GM18499 (cell line): ENCODE measurements around the gene JAZF1.
"Not testable (repeated sequence)": the region's sequence is repeated elsewhere in the genome, so short reads cannot be mapped to it uniquely, and the experiment has no call there.

ENCODE experiments used
- ATAC-seq: cut with Tn5 transposase; IDR thresholded peaks from one replicate; pipeline ENCODE4 v1.9.1; 2021; ENCODE audit warnings: moderate number of reproducible peaks; ENCODE audit not compliant: insufficient read depth, unreplicated experiment

The JAZF1 gene

DNA sequence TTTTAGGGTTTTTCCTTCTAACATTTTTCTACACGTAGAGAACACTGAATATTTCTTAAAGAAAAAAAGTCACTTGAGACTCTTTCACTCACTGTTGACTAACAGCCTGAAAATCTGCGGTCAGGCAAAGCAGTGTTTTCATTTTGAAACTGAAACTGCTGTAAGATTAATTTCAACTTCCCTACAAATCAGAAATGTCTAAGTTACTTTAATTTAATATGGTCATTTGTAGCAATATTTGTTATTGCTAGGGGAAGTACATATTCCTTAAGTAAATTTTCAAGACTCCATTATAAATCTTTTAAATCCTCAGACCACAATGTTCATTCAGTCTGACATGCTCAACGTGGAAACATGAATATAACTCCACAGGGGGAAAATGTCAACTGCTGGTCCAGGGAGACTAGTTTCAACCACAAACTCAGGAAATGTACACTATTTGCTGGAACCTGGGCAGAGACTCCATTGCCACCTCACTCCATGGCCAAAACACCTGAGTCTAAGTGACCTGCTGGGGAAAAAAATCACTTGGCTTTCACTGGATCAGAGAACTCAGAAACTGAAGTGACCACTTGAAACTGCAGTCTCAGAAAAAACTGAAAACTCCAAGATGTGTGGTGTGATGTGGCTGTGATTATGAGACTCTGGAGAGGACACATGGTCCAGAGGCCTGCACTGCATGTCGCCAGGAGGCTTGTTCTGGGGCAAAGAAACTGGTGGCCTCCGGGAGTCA, 279.4 kb downstream of the JAZF1 start:
- peak; percentile 66 for ATAC-seq

DNA sequence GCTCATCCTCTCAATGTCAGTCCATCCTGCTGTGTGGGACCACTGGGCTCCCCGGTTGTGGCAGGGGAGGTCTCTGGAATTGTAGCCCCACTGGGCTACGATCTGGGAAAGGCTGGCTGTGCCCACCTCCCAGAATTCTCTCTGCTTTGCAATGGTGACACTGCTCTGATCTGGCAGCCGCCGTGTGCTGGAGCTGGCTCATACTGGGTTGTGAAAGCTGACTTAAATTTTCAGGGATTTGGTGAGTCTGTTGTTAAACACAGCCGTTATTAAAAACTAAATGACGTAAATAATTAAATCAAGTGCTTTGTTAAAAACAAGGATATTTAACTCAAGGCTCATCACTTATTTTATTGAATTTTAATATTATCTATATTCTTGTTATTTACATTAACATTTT, 280.6 kb downstream of the JAZF1 start:
- ATAC-seq: no peak

DNA sequence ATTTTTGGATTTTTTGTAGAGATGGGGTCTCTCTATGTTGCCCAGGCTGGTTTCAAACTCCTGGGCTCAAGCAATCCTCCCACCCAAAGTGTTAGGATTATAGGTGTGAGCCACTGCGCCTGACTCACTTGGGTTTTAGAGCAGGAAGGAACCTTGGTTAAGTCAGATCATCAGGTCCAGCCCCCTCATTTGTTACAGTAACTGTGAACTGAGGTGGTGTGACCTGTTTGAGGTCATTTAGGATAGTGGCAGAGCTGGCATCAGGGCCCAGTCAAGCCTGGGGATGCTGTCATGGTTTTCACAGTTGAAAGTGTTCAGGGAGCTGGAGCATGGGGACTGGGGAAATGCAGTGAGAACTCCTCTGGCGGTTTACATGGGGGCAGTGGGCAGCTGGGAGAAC, 281.0 kb downstream of the JAZF1 start:
- no peak for ATAC-seq

DNA sequence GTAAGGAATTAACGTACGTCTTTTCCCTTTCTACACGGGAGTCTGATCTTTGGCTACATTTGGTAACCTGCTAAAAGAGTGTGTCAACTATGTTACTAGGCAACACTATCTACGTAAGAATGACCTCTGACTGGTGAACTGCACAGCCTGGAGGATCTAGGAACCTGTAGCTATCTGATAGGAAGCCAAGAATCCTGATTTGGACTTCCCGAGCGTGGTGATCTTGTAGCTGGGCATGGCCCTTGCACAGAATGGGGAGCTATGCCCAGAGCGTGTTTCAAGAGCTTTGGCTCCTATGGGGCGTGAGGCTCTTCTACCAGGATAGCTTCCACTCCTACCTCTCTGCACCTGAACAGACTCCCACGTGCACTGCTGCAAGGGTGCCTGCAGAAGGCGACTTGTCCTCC, 283.2 kb downstream of the JAZF1 start:
- ATAC-seq: no peak

DNA sequence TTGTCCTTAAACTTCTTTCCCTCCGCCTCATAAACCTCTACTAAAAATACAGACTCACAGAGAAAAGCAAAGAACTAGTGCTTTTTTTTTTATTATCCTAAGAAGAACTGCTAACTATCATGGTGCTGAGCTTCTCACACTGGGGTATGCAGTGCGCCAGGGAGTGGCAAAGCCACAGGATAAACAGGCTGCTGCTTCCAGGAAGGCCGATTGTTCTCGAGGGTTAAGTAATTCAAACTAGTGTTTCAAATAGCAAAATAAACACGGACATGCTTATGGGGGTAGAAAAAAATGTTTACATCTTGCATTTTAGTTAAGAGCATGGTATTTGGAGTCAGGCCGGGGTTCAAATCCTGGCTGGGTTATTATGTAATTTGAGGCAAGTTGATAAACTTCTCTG, 283.6 kb downstream of the JAZF1 start:
- no peak for ATAC-seq

DNA sequence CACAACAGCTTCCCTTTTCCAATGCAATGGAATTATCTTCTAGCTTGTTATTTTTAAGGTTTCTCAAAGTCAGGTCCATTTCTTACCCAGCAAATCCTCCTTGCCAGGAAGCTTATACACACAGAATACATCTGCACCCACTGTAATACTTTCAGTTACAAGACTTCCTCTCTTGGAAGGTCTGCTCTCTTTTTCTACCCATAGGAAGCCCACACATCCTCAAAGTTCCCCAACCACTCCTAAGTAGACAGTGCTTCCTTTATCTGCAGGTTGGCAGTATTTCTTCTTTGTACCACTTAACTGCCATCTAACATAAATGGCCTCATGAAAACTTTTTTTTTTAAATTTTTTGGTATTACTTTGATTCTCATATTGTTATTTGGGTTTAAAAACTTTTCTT, 285.0 kb downstream of the JAZF1 start:
- ATAC-seq: no peak

DNA sequence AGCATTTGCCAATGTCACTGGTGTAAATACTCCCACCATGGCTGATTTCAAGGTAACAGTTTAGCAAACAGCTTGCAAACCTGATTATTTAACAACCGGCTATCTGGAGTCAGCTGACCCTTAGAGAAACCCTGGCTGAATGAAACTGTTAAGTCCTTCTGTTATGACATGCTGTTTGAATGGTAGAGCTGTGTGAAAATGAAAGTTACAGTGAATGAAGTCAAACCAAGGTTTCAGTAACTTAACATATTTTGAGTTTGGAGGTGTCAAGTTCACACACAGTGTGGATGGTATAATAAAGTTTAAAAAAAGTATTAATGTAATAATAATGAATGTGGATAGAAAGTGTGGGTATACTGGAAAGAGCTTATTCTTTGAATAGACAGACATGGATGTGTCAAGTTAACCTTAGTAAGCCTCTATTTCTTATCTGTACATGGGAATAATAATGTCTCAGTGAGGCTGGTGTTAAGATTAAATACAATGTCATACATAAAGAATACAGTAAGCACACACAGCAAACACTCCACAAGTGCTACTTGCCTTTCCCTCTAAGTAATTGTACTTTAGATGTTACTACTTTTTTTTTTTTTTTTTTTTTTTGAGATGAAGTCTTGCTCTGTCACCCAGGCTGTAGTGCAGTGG, 290.3 kb downstream of the JAZF1 start:
- peak; percentile 97 for ATAC-seq

DNA sequence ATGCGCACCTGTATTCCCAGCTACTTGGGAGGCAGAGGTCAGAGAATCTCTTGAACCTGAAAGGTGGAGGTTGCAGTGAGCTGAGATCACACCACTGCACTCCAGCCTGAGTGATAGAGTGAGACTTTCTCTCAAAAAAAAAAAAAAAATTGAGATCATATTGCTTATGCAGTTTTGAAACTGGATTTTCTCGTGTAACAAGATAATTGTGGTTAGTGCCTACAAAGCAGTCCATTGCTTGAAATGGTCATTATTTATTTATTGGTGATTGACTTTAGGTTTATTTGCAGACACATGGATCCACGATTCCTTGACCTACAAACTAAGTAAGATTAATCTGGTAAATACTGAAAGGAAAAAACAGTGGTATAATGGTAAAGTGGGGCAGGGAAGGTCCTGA, 290.8 kb downstream of the JAZF1 start:
- no peak for ATAC-seq

DNA sequence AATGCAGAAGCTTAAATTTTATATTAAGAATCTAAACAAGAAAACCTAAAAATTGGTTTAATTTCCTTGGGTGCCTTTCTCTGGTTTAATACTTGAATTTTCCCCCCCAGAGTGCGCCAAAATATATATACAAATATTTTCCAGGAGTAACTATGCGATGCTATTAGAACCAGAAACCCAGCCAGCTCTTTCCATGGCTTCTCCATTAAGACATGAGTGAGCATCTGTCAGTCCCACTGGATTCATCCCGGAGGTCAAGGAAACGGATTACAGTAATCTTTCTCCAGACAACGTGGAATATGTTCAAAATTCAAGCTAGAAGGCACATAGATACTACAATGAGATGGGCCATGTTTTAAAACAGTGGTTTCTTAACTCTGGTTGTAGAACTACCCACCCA, 291.9 kb downstream of the JAZF1 start:
- no peak for ATAC-seq

DNA sequence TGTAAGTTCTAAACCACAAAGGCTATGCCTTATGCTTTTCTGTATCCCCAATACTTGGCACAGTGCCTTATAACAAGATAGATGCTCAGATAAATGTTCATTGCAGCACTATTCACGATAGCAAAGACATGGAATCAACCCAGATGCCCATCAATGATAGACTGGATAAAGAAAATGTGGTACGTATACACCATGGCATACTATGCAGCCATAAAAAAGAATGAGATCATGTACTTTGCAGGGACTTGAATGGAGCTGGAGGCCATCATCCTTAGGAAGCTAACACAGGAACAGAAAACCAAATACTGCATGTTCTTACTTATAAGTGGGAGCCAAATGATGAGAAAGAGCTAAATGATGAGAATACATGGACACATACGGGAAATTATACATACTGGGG, 293.9 kb downstream of the JAZF1 start:
- ATAC-seq: not testable (repeated sequence)

DNA sequence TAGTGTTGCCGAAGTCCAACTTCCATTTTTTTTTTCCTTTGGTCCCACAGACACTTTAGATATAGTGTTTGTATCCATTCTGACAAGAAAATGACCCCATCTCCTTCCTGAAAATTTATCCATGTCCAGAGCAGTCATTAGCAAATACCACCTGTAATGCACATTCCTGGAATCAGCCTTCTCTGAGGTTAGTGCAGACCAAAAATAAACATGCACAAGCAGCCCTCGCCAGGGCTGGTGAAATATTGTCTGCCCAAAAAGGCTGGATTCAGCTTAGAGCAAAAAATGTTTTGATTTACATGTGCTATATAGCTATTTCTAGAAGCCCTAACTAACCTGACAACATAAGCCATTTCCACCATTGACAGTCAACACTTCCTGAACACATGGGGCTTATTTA, 294.9 kb downstream of the JAZF1 start:
- no peak for ATAC-seq

DNA sequence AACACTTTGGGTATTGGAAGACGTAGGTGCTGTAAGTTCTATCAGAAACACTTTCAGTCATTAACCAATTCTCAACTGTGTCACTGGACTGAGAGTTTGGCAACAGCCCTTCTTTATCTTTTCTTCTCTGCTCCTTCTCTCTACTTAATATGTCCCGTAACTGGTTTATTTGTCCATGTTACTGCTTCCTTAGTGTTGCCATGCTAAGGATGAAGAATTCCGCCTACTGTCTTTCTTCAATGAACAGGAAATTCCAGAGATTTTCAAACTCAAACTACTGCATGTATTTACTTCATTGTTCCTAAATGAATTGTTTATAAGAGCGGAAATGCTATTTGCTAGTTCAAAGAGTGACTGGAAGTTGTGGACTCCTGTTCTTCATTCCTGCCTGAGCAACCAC, 296.9 kb downstream of the JAZF1 start:
- no peak for ATAC-seq

DNA sequence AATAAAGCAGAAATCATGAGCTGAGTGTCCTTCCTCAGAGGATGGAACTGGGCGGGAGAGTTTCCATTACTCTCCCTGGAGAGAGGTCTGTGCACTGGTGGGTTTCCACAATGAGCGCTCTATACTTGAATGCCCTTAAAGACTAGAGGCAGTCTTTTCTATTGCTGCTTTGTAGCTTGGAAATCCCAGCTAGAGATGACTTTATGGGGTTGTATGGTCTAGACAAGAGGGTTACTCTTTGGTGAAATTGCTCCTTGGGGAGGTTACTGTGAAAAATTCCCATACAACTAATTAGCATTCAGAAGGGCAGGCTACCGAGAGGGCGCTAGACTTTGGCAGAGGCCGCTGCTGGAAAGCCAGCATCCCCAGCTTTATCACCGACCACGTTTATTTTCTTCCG, 303.8 kb downstream of the JAZF1 start:
- no peak for ATAC-seq

DNA sequence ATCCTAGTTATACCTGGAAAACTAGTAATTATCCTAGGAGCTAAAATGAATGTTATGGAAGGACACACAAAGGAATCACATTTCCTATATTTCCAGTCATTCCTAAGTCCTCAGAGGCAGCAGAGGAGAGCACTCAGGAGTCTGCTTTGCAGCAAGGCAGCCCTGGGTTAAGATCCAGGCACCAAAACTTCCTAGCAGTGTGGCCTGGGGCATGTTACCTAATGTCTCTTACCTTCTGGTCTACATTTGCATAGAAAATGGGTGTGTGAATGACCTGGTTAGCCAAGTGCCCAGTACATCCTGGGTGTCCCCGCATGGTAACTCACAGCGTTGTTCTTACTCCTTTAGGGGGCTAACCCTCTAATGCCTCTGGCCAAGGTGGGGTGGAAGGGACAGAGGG, 304.8 kb downstream of the JAZF1 start:
- ATAC-seq: no peak

DNA sequence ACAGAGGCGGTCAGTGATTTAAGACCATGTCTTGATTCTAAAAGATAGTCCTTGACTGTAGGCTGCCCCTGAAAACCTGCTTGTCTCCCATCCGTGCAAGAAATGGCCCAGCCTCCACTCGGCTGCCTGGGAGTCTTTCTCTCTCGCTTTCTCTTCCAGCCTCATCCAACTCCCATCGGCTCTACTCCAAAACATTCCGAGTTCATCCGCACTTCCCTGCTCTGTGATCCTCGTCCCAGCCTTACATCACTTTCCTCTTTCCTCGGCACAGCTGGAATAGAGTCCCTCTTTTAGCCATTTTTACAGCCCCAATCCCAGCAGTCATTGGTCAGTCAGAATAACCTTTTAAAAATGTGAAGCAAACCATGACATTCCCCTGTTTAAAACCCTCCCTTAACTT, 305.5 kb downstream of the JAZF1 start:
- no peak for ATAC-seq

DNA sequence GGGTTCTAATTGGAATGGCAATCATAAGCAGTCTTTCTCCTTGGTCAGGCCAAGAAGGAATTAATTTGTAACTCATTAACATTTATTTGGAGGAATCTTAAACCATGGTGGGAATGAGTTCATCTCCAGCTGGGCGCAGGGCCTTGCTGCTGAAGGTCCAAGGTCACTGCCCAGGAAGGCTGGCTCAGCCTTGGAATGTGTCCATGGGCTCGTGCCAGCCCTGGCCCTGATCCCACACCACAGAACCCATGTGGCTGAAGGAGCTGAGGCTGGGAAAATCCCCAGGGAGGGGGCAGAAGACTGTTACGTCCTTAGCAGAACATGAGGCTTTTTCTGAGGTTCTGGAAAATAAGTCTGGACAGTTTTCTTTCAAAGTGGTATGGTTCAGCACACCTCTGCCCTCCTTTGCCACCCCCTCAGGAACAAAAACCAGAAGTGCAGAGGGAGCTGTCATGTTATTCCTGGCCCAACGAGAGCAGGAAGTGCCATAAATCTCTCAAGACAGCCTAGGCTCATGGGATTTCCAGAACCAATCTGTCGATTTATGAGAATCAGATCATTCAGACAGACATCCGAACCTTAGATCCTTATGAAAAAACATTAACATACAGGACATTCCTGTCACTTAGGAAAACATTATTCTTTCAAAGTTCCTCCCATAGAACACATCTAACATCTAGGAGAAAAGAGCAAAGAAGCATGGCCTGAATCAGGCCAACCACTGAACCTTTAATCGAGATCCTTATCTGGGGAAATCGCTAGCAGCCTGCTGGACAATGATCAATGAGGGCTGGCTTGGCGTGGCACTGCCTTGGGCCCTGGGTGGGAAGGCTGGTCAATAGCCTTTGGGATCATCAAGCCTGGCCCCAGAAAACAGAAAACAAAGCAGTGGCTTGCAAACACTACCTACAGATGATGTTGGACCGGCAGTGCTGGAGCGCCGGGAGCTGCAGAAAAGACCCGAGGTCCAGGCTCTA, 306.3 kb downstream of the JAZF1 start:
- ATAC-seq: no peak

DNA sequence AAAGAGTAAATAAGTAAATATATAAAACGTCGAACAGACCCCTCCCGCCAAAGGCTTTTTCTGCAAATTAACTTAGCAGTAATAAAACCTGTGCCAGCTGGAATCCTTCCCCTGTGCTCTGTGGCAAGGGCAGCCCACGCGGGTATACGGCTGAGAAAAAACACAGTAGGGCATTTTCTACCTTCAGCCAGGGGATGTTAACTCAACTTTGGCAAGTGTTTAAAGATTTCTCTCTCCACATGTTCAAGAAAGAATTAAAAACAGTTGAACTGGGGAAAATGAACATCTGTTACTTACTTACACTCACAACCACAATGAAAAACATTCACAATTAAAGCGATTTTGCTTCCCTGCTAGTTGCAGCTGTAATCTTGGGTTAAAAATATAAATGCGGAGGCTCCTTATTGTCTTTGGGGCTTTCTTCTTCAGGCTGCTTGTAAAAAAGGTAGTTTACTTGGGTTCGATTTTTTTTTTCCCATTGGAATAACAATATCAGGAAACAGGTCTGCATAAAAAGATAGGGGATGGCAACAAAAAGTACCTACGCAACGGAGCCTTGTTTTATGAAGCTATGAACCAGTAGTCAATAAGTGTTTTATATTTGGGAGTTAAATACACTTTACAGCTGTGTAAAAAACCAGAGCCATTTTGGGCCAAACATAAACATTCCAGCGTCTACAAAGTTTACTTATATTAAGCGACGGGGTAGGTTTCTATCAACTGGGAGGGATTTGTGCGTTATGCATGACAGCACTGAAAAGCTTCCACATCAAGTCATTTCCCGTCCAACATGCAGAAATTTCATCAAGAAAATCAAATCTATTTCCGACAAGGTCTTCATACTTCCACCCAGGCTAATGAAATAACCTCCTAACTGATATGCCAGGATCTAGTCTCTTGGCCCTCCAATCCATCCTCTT, 308.0 kb downstream of the JAZF1 start:
- no peak for ATAC-seq

DNA sequence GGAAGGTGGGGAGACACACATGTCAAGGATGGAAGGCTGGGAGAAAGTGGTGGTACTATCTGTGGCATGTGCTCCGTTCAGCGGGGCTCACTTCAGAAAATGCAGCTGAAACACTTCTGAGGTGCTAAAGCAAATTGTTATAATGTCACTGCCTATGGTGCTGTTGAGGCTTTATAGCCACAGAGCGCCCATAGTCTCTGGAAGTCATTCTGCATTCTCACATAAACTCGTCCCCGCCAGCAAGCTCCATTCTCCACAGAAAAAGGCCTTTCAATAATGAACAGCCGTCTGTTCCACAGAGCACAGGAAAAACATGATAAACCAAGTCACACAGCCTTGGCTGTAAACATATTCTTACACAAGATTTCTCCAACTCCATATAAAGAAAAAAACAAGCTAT, 308.7 kb downstream of the JAZF1 start:
- no peak for ATAC-seq

DNA sequence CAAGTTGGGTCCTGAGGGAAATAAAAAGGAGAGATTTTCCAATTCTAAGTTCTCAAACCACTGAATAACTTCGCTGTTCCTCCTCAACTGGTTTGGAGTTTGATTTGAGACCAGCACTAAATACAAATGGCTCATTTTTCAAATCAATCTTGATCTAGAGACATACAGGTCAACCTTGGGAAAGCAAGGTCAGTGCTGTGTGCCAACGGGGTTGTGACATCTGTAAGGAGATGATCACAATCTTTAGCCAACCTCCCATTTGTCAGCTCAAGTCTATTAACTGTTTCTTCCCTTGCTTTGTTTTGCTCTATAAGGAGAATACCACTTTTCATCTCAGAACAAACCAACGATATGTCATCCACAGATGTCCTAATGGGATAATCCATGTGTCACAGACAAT, 309.5 kb downstream of the JAZF1 start:
- no peak for ATAC-seq

DNA sequence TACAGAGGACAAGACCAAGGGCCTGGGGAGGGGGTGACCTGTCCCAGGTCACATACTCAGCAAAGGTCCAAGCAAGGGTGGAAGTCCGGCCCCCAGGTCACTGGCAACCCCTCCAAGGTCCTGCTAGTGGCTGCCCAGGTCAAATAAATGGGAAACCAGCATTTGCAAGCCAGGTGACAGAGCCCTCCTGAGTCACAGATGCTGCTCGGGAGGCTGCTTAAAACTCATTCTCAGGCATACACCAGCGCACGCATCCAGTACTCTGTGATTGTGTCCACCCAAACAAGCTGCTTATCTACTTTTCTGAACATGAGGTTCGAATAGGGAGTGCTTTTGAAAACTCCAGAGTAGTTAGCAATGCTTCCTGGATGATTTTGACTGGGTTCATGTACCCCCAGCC, 310.0 kb downstream of the JAZF1 start:
- no peak for ATAC-seq
